Measurements from ENCODE around the gene INO80D. TPM values are rescaled to one million over a fixed set of nuclear protein-coding genes. Genes with fewer than 3 reads are reported as not detected.
"Not testable (repeated sequence)": the region's sequence is repeated elsewhere in the genome, so short reads cannot be mapped to it uniquely, and the experiment has no call there.

INO80D gene
- total RNA-seq, 2 experiments from 2014 or later: 15.6 to 16.4 TPM

DNA sequence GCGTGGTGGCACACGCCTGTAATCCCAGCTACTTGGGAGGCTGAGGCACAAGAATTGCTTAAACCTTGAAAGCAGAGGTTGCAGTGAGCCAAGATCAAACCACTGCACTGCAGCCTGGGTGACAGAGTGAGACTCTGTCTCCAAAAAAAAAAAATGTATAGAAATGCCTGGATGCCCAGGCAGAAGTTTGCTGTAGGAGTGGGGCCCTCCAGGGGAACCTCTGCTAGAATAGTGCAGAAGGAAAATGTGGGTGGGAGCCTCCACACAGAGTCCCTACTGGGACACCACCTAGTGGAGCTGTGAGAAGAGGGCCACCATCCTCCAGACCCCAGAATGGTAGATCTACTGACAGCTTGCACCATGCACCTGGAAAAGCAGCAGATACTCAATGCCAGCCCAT, 70.2 kb downstream of the INO80D start:
- not testable (repeated sequence) for H3K27ac Mint-ChIP-seq, H3K9me3 Mint-ChIP-seq, H3K27me3 Mint-ChIP-seq, H3K4me3 Mint-ChIP-seq, H3K4me1 Mint-ChIP-seq, DNase-seq
- H3K36me3 Mint-ChIP-seq: peaks cover 51% of the 10 kb centered on the region

DNA sequence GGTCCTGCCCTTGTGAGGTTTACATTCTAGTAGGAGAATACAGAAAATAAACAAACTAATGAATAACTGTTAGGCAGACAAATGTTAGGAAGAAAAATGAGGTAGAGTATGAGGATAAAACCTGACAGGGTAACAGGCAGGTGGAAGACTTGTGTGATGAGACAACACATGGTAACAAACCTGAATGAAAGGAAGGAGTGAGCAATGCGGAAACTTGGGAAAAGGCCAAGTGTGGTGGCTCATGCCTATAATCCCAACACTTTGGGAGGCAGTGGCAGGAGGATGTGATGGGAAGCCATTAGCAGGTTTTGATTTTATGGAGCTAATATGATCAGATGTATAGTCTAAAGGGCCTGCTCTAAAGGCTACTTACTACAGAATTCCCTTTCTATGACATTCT, 74.2 kb downstream of the INO80D start:
- H3K4me3 Mint-ChIP-seq: no peak overlapping the region
- H3K9me3 Mint-ChIP-seq: peaks cover 10% of the 10 kb centered on the region
- H3K27me3 Mint-ChIP-seq: no peaks in the 10 kb centered on the region
- H3K4me1 Mint-ChIP-seq: no peaks in the 10 kb centered on the region
- no peak overlapping the region for H3K27ac Mint-ChIP-seq
- no peak for DNase-seq
- H3K36me3 Mint-ChIP-seq: peaks cover 45% of the 10 kb centered on the region

DNA sequence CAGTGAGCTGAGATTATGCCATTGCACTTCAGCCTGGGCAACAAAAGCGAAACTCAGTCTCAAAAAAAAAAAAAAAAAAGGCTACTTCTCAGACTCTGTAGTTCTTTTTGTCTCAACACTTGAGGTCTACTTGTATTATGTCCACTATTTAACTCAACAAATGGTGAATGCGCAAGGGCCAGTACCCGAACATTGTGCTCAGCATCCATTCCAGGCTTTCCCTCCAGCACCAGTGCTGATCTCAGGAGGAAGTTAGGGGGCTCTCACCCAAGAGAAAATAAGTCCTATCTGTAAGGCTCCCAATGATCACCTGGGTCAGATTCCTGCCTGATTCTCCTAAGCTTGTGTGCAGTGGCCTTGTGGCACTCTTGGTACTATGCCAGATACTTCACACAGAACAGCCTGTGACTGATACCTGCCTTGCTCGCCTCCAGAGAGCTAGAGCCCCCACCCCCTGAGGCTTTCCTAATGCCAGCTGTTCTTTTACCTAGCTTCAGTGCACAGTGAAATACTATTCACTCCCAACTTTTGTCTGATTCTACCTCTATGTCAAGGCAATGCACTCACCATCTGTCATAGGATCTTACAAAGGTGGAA, 74.9 kb downstream of the INO80D start:
- Mint-ChIP-seq H3K36me3 (peaks cover 42% of the 10 kb centered on the region), H3K4me3 (no peak overlapping the region), H3K4me1 (no peaks in the 10 kb centered on the region), H3K27me3 (no peaks in the 10 kb centered on the region), H3K9me3 (peaks cover 3% of the 10 kb centered on the region), H3K27ac (no peak overlapping the region)
- DNase-seq: no peak

DNA sequence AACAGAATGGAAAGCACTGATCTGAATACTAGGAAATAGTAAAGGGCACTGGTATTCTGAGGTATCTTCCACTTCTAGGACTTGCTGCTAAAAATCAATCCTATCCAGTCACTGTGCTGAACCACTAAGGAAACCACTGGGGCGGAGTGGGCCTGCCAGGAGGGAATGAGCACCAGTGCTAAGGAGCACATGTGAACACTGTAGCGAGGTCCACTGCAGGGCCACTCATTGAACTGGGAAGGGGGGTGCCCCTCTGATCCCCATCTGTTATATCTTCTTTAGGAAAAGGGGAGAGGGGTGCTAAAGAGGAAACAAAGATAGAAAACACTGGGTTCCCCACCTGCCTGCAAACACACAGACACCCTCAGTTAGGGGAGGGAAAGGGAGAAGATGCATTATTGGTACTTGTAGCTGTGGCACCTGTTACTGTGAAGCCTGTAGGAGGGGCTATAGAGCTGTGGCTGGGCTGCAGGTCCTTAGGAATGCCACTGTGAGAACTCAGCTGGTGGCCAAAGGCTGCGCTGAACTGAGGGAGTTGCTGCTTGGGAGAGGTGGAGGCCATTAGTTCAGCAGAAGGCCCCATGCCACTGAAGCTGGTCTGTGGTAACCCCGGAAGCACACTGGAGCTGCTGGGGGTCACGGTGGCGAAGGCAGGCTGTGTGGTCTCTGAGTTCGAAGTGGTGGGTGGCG, 81.8 kb downstream of the INO80D start:
- Mint-ChIP-seq H3K27me3 (no peaks in the 10 kb centered on the region), H3K4me1 (peaks cover 2% of the 10 kb centered on the region), H3K36me3 (peaks cover 29% of the 10 kb centered on the region), H3K4me3 (no peak overlapping the region), H3K9me3 (no peaks in the 10 kb centered on the region), H3K27ac (no peak overlapping the region)
- DNase-seq: peak; percentile 18

DNA sequence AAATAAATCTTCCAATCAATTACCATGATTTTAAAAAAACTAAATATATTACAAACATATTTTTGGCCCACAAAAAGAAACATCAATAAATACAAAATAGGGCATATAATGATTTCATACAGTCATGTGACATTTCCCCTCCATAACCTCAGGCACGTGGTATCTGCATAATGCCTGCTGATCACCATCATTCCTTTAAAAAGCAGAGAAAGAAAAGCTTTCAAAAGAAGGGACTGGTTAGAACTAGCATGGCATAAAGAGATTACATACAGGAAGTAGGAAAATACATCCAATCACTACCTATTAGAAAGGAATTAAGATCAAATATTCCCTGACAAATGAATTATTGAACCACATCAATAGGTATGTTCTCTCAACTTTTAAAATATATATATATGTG, 83.5 kb downstream of the INO80D start:
- no peak for DNase-seq
- H3K27me3 Mint-ChIP-seq: no peaks in the 10 kb centered on the region
- H3K36me3 Mint-ChIP-seq: peaks cover 31% of the 10 kb centered on the region
- H3K4me3 Mint-ChIP-seq: no peak overlapping the region
- no peak overlapping the region for H3K27ac Mint-ChIP-seq
- no peaks in the 10 kb centered on the region for H3K9me3 Mint-ChIP-seq
- H3K4me1 Mint-ChIP-seq: peaks cover 9% of the 10 kb centered on the region

DNA sequence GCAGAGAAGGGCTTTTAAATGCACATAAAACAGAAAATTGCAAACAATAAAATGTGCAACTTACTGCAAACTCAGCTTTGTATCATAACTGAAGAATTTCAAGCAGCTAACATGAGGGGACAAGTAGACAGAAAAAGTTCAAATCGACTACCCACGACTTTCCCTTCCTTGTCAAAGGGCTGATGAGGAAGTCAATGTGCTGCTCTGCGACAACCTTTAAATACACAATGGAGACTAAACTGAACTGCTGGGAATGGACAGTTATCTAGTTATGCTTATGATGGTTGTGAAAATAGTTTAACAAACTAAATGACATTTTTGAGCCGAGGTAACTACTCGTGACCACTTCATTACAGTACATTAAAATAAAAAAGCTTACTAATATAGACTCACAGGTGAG, 84.1 kb downstream of the INO80D start:
- Mint-ChIP-seq H3K27ac (no peak overlapping the region), H3K27me3 (no peaks in the 10 kb centered on the region), H3K36me3 (peaks cover 25% of the 10 kb centered on the region), H3K4me3 (no peak overlapping the region), H3K9me3 (no peaks in the 10 kb centered on the region), H3K4me1 (peaks cover 9% of the 10 kb centered on the region)
- no peak for DNase-seq

DNA sequence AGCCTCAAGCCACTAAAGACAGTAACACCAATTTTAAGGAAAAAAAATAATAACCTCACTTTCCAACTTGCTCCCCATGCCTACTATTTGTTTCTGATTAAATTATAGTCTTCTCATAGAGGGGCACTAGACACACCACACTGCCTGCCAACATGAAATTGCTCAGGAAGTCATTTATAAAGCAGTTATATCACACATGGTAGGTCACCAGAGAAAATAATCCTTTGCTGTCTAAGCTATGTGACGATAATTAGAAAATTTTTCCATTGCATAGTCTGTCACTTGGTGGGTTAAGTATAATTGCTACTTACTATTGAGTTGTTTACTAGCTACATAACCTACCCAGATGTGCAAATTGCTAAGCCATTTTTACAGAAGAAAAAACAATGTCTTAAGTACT, 85.2 kb downstream of the INO80D start:
- no peak overlapping the region for H3K27ac Mint-ChIP-seq

DNA sequence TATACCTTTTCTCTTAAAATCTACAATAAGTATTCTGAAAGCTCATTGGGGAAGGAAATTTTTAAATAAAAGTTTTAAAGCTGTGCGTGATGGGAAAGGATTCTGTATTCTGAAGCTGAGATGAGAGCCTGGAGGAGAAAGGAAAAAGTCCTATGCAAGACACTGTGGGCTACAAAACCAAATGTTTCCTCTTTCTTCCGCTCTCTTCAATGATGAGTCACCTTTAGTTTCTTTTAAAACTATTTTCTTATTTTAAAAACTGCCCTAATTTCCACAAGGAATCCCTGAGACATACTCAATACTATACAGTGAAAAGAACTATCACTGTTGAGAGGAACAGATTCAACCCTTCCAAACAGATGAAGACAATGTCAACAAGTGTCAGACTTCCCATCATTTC, 87.4 kb downstream of the INO80D start:
- DNase-seq: no peak
- Mint-ChIP-seq H3K36me3 (peaks cover 13% of the 10 kb centered on the region), H3K27me3 (no peaks in the 10 kb centered on the region), H3K4me3 (no peak overlapping the region), H3K4me1 (peaks cover 7% of the 10 kb centered on the region), H3K27ac (peak overlapping the region; percentile 40), H3K9me3 (no peaks in the 10 kb centered on the region)

More for the DNA sequence above, 85.2 kb downstream of the INO80D start:
- no peaks in the 10 kb centered on the region for H3K9me3 Mint-ChIP-seq
- no peak overlapping the region for H3K4me3 Mint-ChIP-seq
- no peak for DNase-seq
- peaks cover 24% of the 10 kb centered on the region for H3K36me3 Mint-ChIP-seq
- H3K27me3 Mint-ChIP-seq: no peaks in the 10 kb centered on the region
- H3K4me1 Mint-ChIP-seq: peaks cover 9% of the 10 kb centered on the region

DNA sequence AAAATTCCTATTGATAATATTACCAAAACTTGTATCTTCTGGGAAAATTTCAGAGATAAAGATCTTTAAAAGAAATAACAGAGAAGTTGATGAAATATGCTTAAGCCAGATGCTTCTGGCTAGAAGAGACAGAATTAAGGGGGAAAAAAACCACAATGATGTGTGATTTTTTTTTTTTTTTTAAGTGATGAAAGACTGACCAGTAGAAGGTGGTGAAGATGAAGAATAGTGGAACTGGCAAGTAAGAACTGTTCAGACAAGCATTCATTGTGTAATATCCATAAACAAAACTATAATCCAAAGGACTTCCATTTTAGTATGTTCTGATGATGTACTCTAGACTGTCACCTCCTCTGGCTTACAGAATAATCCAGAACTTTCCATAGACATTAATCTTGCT, 89.8 kb downstream of the INO80D start:
- H3K4me1 Mint-ChIP-seq: peaks cover 7% of the 10 kb centered on the region
- no peak overlapping the region for H3K27ac Mint-ChIP-seq
- peaks cover 2% of the 10 kb centered on the region for H3K9me3 Mint-ChIP-seq
- H3K4me3 Mint-ChIP-seq: no peak overlapping the region
- peaks cover 22% of the 10 kb centered on the region for H3K36me3 Mint-ChIP-seq
- no peak for DNase-seq
- no peaks in the 10 kb centered on the region for H3K27me3 Mint-ChIP-seq

DNA sequence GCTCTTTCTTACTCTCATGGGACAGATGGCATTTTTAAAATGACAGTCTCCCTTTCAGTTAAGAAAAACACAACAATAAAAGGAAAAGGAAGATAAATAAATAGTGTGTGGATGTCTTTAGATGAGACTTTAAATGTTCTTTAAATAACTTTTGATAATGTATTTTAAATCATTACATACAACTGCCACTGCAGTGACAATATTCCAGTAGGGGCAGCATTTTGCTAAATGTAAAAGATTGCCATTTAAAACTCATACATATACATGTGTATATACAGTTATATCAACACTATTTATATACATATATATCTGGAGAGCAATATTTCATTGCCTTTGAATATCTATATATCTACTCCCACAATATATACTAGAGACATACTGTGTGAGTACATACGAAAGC, 90.7 kb downstream of the INO80D start:
- no peak for DNase-seq
- Mint-ChIP-seq H3K4me1 (peaks cover 7% of the 10 kb centered on the region), H3K36me3 (peaks cover 23% of the 10 kb centered on the region), H3K9me3 (peaks cover 2% of the 10 kb centered on the region), H3K27ac (peak overlapping the region; percentile 21), H3K4me3 (no peak overlapping the region), H3K27me3 (no peaks in the 10 kb centered on the region)

DNA sequence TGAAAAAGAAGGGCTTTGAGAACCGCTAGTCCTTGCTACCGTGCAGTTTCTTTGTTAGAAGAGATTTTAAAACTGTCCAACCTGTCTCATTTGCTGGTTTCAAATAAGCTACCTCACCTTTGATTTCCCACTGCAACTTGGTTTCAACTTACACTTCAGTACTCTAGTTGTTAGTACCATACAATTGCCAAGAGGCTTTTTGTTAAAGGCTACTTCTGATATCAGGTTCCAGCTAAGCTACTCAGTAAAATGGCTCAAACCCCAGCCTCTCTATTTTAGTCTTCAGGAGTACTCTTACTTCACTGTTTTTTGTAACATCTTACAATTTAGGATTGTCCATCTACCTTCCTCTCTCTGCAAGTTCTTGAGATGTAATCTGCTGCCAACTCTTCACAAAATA, 91.6 kb downstream of the INO80D start:
- Mint-ChIP-seq H3K4me1 (peaks cover 7% of the 10 kb centered on the region), H3K27ac (no peak overlapping the region), H3K27me3 (no peaks in the 10 kb centered on the region), H3K9me3 (peaks cover 2% of the 10 kb centered on the region), H3K4me3 (no peak overlapping the region), H3K36me3 (peaks cover 23% of the 10 kb centered on the region)
- no peak for DNase-seq

DNA sequence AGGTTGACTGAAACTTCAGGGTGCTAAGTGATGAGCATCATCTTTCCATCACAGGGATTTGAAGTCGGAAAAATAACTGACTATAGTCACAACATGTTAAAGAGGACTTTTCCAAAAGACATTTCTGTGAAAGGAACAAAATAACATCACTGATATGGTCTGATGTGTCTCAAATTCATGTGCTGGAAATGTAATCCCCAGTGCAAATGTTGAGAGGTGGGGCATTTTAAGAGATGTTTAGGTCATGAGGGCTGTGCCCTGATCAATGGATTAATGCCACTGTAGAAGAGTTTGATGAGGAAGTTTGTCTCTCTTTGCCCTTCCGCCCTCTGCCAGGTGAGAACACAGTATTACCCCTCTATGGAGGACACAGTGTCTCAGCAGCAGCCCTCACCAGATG, 95.9 kb downstream of the INO80D start:
- Mint-ChIP-seq H3K4me3 (no peak overlapping the region), H3K4me1 (no peaks in the 10 kb centered on the region), H3K27me3 (no peaks in the 10 kb centered on the region), H3K36me3 (peaks cover 16% of the 10 kb centered on the region), H3K9me3 (peaks cover 2% of the 10 kb centered on the region), H3K27ac (no peak overlapping the region)
- no peak for DNase-seq

DNA sequence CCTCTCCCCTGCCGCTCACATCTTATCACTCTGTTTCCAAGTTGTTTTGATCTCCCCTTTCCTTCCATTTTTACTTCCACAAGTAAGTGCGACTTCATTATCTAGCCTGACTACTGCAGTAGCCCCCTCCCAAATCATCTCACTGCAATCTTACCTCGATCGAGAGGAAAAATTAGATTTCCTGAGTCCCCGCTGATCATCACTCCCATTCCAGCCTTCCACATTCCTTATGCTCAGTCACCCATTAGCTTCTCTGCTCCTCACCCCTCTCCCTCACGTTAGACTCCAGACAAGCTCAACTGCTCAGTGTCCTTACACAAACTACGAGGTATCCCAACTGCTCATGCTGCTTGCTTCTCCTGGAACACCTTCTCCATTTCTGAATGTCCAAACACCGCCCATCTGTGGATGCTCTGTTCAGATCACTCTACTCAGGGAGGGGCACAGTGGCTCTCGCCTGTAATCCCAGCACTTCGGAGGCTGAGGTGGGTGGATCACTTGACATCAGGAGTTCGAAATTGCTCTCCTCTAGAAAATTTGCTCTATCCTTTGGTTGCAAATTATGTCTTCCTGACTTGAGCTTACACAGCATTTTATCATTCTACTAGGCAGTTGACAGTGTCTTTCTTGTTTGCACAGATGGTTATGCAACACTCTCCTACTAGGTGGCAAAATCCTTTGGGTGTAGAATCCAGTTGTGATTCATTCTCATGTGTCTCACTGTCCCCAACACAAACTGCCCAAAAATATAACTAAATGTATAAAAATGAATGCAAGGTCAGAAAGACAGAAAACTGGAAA, 96.5 kb downstream of the INO80D start:
- Mint-ChIP-seq H3K36me3 (peaks cover 15% of the 10 kb centered on the region), H3K27me3 (no peaks in the 10 kb centered on the region), H3K4me3 (no peak overlapping the region), H3K4me1 (no peaks in the 10 kb centered on the region), H3K27ac (peak overlapping the region; percentile 6), H3K9me3 (peaks cover 2% of the 10 kb centered on the region)
- no peak for DNase-seq

DNA sequence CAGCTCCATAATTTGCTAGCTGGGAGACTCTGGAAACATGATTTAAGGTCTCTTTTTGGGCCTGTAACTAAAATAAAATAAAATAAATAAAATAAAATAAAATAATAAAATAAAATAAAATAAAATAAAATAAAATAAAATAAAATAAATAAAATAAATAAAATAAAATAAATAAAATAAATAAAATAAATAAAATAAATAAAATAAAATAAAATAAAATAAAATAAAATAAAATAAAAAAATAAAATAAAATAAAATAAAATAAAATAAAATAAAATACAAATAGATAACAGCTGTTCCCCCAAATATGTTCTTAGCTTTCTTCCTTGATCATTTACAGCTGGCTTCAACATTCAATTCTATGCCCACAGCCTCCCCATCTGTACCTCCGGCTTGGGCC, 97.3 kb downstream of the INO80D start:
- not testable (repeated sequence) for H3K4me3 Mint-ChIP-seq, H3K27ac Mint-ChIP-seq, H3K27me3 Mint-ChIP-seq, H3K9me3 Mint-ChIP-seq, DNase-seq, H3K4me1 Mint-ChIP-seq
- H3K36me3 Mint-ChIP-seq: peaks cover 15% of the 10 kb centered on the region

DNA sequence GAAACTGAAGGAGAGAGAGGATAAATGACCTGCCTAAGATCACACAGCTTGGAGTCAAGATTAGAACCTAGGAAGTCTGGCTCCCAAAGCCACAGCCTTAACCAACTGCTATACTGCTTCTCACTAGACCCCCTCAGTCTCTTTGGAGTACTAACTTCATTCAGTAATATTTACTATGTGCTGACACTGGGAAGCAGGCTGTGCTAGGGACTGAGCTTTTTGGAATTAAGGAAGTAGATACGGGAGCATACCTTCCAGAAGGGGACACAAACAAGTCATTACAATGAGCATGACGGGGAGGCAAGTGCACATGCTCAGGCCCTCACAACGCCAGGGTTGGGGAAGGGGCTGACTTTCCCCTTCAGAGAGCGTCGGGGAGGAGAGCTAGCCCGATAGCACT, 97.7 kb downstream of the INO80D start:
- H3K36me3 Mint-ChIP-seq: peaks cover 12% of the 10 kb centered on the region
- H3K4me3 Mint-ChIP-seq: no peak overlapping the region
- no peak overlapping the region for H3K27ac Mint-ChIP-seq
- H3K4me1 Mint-ChIP-seq: peaks cover 2% of the 10 kb centered on the region
- H3K9me3 Mint-ChIP-seq: peaks cover 2% of the 10 kb centered on the region
- H3K27me3 Mint-ChIP-seq: no peaks in the 10 kb centered on the region
- DNase-seq: no peak
